Activated naive CD8-positive, alpha-beta T cell treated with anti-CD3 and anti-CD28 coated beads for 36 hours (primary cell): ENCODE results near the gene PEF1. TPM values are rescaled to one million over a fixed set of nuclear protein-coding genes. Genes with fewer than 3 reads are reported as not detected.

Experiments used
- DNase-seq: peaks from one replicate; pipeline ENCODE4 v3.0.0; 2021
- H3K27ac Mint-ChIP-seq: one replicate; pipeline ENCODE4 v1.8.0; 2022; ENCODE audit warnings: mild to moderate bottlenecking, moderate library complexity, mixed read lengths
- H3K27me3 Mint-ChIP-seq: one replicate; pipeline ENCODE4 v1.8.0; 2022; ENCODE audit warnings: mild to moderate bottlenecking, mixed read lengths
- H3K36me3 Mint-ChIP-seq: one replicate; pipeline ENCODE4 v1.8.0; 2021; ENCODE audit warnings: mild to moderate bottlenecking, mixed read lengths
- H3K4me1 Mint-ChIP-seq: one replicate; pipeline ENCODE4 v1.8.0; 2021; ENCODE audit warnings: mixed read lengths
- H3K4me3 Mint-ChIP-seq: one replicate; pipeline ENCODE4 v1.8.0; 2022; ENCODE audit warnings: mild to moderate bottlenecking, moderate library complexity, mixed read lengths
- H3K9me3 Mint-ChIP-seq: one replicate; pipeline ENCODE4 v1.8.0; 2022; ENCODE audit warnings: mixed read lengths
- total RNA-seq, 2 experiments: library from RNA; stranded (reverse); gene quantifications; one replicate each; pipeline ENCODE4 v1.2.3, GENCODE V29; 2021

Gene PEF1
- total RNA-seq, 2 experiments from 2014 or later, result 61.4 to 61.6 TPM

GRCh38 chr1:31620631-31621497 lies 23.8 kb downstream of the PEF1 start:
- no peak overlapping the region for H3K27ac Mint-ChIP-seq

GRCh38 chr1:31618916-31619846 lies 25.5 kb downstream of the PEF1 start:
- H3K27me3 Mint-ChIP-seq, result peaks cover 33% of the 10 kb centered on the region
- no peaks in the 10 kb centered on the region for H3K36me3 Mint-ChIP-seq
- no peak overlapping the region for H3K4me3 Mint-ChIP-seq
- peaks cover 3% of the 10 kb centered on the region for H3K4me1 Mint-ChIP-seq
- H3K9me3 Mint-ChIP-seq, result no peaks in the 10 kb centered on the region
- no peak for DNase-seq
- no peak overlapping the region for H3K27ac Mint-ChIP-seq

More at GRCh38 chr1:31620631-31621497, 23.8 kb downstream of the PEF1 start:
- Mint-ChIP-seq H3K9me3 (no peaks in the 10 kb centered on the region), H3K27me3 (peaks cover 29% of the 10 kb centered on the region), H3K4me3 (no peak overlapping the region), H3K36me3 (no peaks in the 10 kb centered on the region), H3K4me1 (peaks cover 5% of the 10 kb centered on the region)
- DNase-seq, result no peak

GRCh38 chr1:31617916-31618746 lies 26.5 kb downstream of the PEF1 start:
- H3K27me3 Mint-ChIP-seq, result peaks cover 33% of the 10 kb centered on the region
- H3K4me1 Mint-ChIP-seq, result peaks cover 2% of the 10 kb centered on the region
- no peak overlapping the region for H3K27ac Mint-ChIP-seq
- DNase-seq, result peak; percentile 56
- no peaks in the 10 kb centered on the region for H3K9me3 Mint-ChIP-seq
- H3K36me3 Mint-ChIP-seq, result no peaks in the 10 kb centered on the region
- no peak overlapping the region for H3K4me3 Mint-ChIP-seq

- Mint-ChIP-seq H3K36me3 (no peaks in the 10 kb centered on the region), H3K27me3 (peaks cover 33% of the 10 kb centered on the region), H3K27ac (no peak within 1 kb of the TSS), H3K4me3 (peak within 1 kb of the TSS; percentile 62), H3K9me3 (no peaks in the 10 kb centered on the region), H3K4me1 (peaks cover 2% of the 10 kb centered on the region)
- no peak for DNase-seq
Measured at GRCh38 chr1:31617218-31617915, 27.3 kb downstream of the PEF1 start, which contains the start of gene HCRTR1. Gene HCRTR1, plus strand, starts transcription at chr1:31617689. Its CDS starts 1,504 bp downstream, at chr1:31619193.

GRCh38 chr1:31615939-31616338 lies 28.7 kb downstream of the PEF1 start:
- no peak for DNase-seq
- H3K4me3 Mint-ChIP-seq, result no peak overlapping the region
- peaks cover 33% of the 10 kb centered on the region for H3K27me3 Mint-ChIP-seq
- H3K36me3 Mint-ChIP-seq, result no peaks in the 10 kb centered on the region
- H3K27ac Mint-ChIP-seq, result no peak overlapping the region
- no peaks in the 10 kb centered on the region for H3K9me3 Mint-ChIP-seq
- H3K4me1 Mint-ChIP-seq, result peaks cover 2% of the 10 kb centered on the region

GRCh38 chr1:31615414-31615813 lies 29.3 kb downstream of the PEF1 start:
- Mint-ChIP-seq H3K9me3 (no peaks in the 10 kb centered on the region), H3K4me1 (peaks cover 2% of the 10 kb centered on the region), H3K4me3 (no peak overlapping the region), H3K36me3 (no peaks in the 10 kb centered on the region), H3K27ac (no peak overlapping the region), H3K27me3 (peaks cover 33% of the 10 kb centered on the region)
- no peak for DNase-seq

GRCh38 chr1:31614414-31615005 lies 30.2 kb downstream of the PEF1 start:
- Mint-ChIP-seq H3K9me3 (no peaks in the 10 kb centered on the region), H3K4me1 (peaks cover 2% of the 10 kb centered on the region)

GRCh38 chr1:31609514-31610118 lies 35.1 kb downstream of the PEF1 start:
- H3K4me1 Mint-ChIP-seq, result peaks cover 10% of the 10 kb centered on the region
- H3K27ac Mint-ChIP-seq, result no peak overlapping the region
- DNase-seq, result no peak
- no peaks in the 10 kb centered on the region for H3K36me3 Mint-ChIP-seq
- no peak overlapping the region for H3K4me3 Mint-ChIP-seq
- no peaks in the 10 kb centered on the region for H3K9me3 Mint-ChIP-seq
- H3K27me3 Mint-ChIP-seq, result peaks cover 4% of the 10 kb centered on the region

More at GRCh38 chr1:31614414-31615005, 30.2 kb downstream of the PEF1 start:
- DNase-seq, result no peak
- Mint-ChIP-seq H3K36me3 (no peaks in the 10 kb centered on the region), H3K4me3 (no peak overlapping the region), H3K27ac (no peak overlapping the region), H3K27me3 (peaks cover 33% of the 10 kb centered on the region)

- no peak for DNase-seq
- Mint-ChIP-seq H3K9me3 (peaks cover 1% of the 10 kb centered on the region), H3K4me3 (no peak overlapping the region), H3K27me3 (peaks cover 10% of the 10 kb centered on the region), H3K4me1 (peaks cover 10% of the 10 kb centered on the region), H3K36me3 (no peaks in the 10 kb centered on the region), H3K27ac (no peak overlapping the region)
Measured at GRCh38 chr1:31607360-31607759, 37.3 kb downstream of the PEF1 start.

- peaks cover 10% of the 10 kb centered on the region for H3K4me1 Mint-ChIP-seq
- no peak overlapping the region for H3K27ac Mint-ChIP-seq
- no peaks in the 10 kb centered on the region for H3K36me3 Mint-ChIP-seq
- no peak overlapping the region for H3K4me3 Mint-ChIP-seq
- H3K27me3 Mint-ChIP-seq, result peaks cover 10% of the 10 kb centered on the region
- DNase-seq, result peak; percentile 53
- H3K9me3 Mint-ChIP-seq, result peaks cover 1% of the 10 kb centered on the region
Measured at GRCh38 chr1:31605908-31606427, 38.7 kb downstream of the PEF1 start.

GRCh38 chr1:31602081-31602480 lies 42.6 kb downstream of the PEF1 start:
- Mint-ChIP-seq H3K36me3 (no peaks in the 10 kb centered on the region), H3K4me3 (no peak overlapping the region), H3K9me3 (peaks cover 1% of the 10 kb centered on the region)

GRCh38 chr1:31600641-31601040 lies 44.0 kb downstream of the PEF1 start:
- no peak overlapping the region for H3K4me3 Mint-ChIP-seq
- H3K9me3 Mint-ChIP-seq, result peaks cover 1% of the 10 kb centered on the region
- H3K27me3 Mint-ChIP-seq, result peaks cover 8% of the 10 kb centered on the region
- H3K4me1 Mint-ChIP-seq, result peaks cover under 1% of the 10 kb centered on the region
- DNase-seq, result no peak
- H3K27ac Mint-ChIP-seq, result no peak overlapping the region
- H3K36me3 Mint-ChIP-seq, result no peaks in the 10 kb centered on the region

More at GRCh38 chr1:31602081-31602480, 42.6 kb downstream of the PEF1 start:
- peaks cover 8% of the 10 kb centered on the region for H3K27me3 Mint-ChIP-seq
- no peak overlapping the region for H3K27ac Mint-ChIP-seq
- no peak for DNase-seq
- H3K4me1 Mint-ChIP-seq, result peaks cover 10% of the 10 kb centered on the region

GRCh38 chr1:31598980-31599379 lies 45.7 kb downstream of the PEF1 start:
- no peak for DNase-seq
- Mint-ChIP-seq H3K36me3 (no peaks in the 10 kb centered on the region), H3K4me3 (no peak overlapping the region), H3K27me3 (peaks cover 8% of the 10 kb centered on the region), H3K9me3 (peaks cover 1% of the 10 kb centered on the region), H3K27ac (no peak overlapping the region), H3K4me1 (no peaks in the 10 kb centered on the region)
